GM12874 (cell line): ENCODE data around the gene TMEM119.

Experiments
- CTCF ChIP-seq: IDR thresholded peaks from 2 replicates; pipeline ENCODE4 v1.5.1; 2011; ENCODE audit warnings: low read depth, mild to moderate bottlenecking, control low read depth, low read length, moderate library complexity; ENCODE audit not compliant: insufficient read depth

Gene TMEM119

GRCh38 chr12:108635997-108636808, 38.3 kb upstream of the TMEM119 start:
- no peak for TF ChIP-seq CTCF

GRCh38 chr12:108635201-108635996, 37.5 kb upstream of the TMEM119 start:
- no peak for TF ChIP-seq CTCF

GRCh38 chr12:108634341-108634751, 36.5 kb upstream of the TMEM119 start:
- no peak for TF ChIP-seq CTCF

- TF ChIP-seq CTCF, result peak; percentile 45
Observed at GRCh38 chr12:108633534-108634248, 35.8 kb upstream of the TMEM119 start, which contains the start of gene SELPLG. Gene SELPLG, minus strand, starts transcription at chr12:108633894. Its CDS starts 9,587 bp downstream, at chr12:108624307.

- no peak for TF ChIP-seq CTCF
Observed at GRCh38 chr12:108633081-108633533, 35.2 kb upstream of the TMEM119 start.

GRCh38 chr12:108630481-108631207, 32.8 kb upstream of the TMEM119 start:
- no peak for TF ChIP-seq CTCF
